ENCODE measurements around the gene BAG2.

The BAG2 gene

DNA sequence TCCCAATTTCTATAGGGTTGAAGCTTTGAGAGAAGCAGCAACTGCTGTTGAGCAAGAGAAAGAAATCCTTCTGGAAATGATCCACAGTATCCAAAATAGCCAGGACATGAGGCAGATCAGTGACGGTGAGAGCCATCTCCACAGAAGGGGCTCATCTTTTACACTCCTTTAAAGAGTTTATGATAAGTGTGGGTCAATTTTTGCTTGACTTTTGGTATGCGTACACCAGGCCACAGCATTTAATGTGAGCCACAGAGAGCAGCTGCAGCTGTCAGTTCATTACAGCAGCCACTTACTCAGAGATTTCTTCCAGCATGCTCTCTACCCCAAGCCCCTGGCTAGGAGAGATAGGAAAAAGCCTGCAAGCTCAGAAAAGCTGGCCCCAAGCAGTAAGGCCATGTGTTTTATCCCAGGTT lies 9.9 kb downstream of the BAG2 start:
- Histone ChIP-seq H4K20me1 (ENCODE audit: insufficient read depth, low read length, poor library complexity, severe bottlenecking) (peaks cover 46% of the 10 kb centered on the region), H2AFZ (ENCODE audit: low read length) (no peak overlapping the region), H3K9ac (ENCODE audit: low read depth, low read length, poor library complexity, severe bottlenecking) (no peak overlapping the region), H3K79me2 (ENCODE audit: insufficient read depth, low read length) (peaks cover 55% of the 10 kb centered on the region), H3K36me3 (ENCODE audit: insufficient read depth, low read length) (peaks cover 45% of the 10 kb centered on the region), H3K4me3 (ENCODE audit: low read length, poor library complexity, severe bottlenecking) (no peak overlapping the region), H3K4me1 (ENCODE audit: insufficient read depth, low read length, poor library complexity, severe bottlenecking) (peaks cover 32% of the 10 kb centered on the region), H3F3A (ENCODE audit: low read depth) (peaks cover 2% of the 10 kb centered on the region; the same call in 1 of the 2 replicates), H3K9me2 (replicated peaks; ENCODE audit: low read depth, low read length) (no peaks in the 10 kb centered on the region), H3K4me2 (ENCODE audit: low read depth, low read length, poor library complexity, severe bottlenecking) (no peak overlapping the region), H3K27me3 (ENCODE audit: insufficient read depth, low read length, poor library complexity, severe bottlenecking) (no peaks in the 10 kb centered on the region), H3K9me3 (ENCODE audit: insufficient read depth, low read depth, low read length) (no peaks in the 10 kb centered on the region)
- TF ChIP-seq, protein P1, sequence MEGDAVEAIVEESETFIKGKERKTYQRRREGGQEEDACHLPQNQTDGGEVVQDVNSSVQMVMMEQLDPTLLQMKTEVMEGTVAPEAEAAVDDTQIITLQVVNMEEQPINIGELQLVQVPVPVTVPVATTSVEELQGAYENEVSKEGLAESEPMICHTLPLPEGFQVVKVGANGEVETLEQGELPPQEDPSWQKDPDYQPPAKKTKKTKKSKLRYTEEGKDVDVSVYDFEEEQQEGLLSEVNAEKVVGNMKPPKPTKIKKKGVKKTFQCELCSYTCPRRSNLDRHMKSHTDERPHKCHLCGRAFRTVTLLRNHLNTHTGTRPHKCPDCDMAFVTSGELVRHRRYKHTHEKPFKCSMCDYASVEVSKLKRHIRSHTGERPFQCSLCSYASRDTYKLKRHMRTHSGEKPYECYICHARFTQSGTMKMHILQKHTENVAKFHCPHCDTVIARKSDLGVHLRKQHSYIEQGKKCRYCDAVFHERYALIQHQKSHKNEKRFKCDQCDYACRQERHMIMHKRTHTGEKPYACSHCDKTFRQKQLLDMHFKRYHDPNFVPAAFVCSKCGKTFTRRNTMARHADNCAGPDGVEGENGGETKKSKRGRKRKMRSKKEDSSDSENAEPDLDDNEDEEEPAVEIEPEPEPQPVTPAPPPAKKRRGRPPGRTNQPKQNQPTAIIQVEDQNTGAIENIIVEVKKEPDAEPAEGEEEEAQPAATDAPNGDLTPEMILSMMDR (conservative IDR thresholded peaks at IDR 0.05; ENCODE audit: low read length), result no peak
- TF ChIP-seq EZH2phosphoT487 (IDR thresholded peaks at IDR 0.05; ENCODE audit: borderline replicate concordance), result no peak

DNA sequence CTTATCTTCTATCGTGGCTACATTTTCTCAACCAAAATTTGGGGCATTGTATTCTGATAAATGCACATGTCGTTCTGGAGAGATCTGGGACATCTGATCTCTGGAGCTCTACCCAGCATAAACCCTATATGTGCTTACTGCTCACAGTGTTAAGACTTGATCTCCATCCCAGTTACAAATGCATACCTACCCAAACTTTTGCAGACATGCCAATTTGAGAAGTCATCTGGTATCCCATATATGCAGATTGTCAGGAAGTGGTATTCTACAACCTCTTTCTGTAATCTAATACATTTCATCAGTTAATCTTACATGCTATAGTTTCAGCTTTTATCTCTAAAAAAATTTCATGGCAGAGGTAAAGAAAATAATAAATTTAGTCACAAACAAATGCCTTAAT lies 11.2 kb downstream of the BAG2 start:
- TF ChIP-seq EZH2phosphoT487 (IDR thresholded peaks at IDR 0.05; ENCODE audit: borderline replicate concordance), result no peak
- TF ChIP-seq, protein P1 (conservative IDR thresholded peaks at IDR 0.05; ENCODE audit: low read length), result no peak
- Histone ChIP-seq H4K20me1 (ENCODE audit: insufficient read depth, low read length, poor library complexity, severe bottlenecking) (peaks cover 33% of the 10 kb centered on the region), H3K9me3 (ENCODE audit: insufficient read depth, low read depth, low read length) (no peaks in the 10 kb centered on the region), H3F3A (ENCODE audit: low read depth) (peaks cover 2% of the 10 kb centered on the region; the same call in 1 of the 2 replicates), H3K9ac (ENCODE audit: low read depth, low read length, poor library complexity, severe bottlenecking) (no peak overlapping the region), H3K27me3 (ENCODE audit: insufficient read depth, low read length, poor library complexity, severe bottlenecking) (no peaks in the 10 kb centered on the region), H2AFZ (ENCODE audit: low read length) (no peak overlapping the region), H3K4me1 (ENCODE audit: insufficient read depth, low read length, poor library complexity, severe bottlenecking) (peaks cover 21% of the 10 kb centered on the region), H3K4me2 (ENCODE audit: low read depth, low read length, poor library complexity, severe bottlenecking) (no peak overlapping the region), H3K9me2 (replicated peaks; ENCODE audit: low read depth, low read length) (no peaks in the 10 kb centered on the region), H3K36me3 (ENCODE audit: insufficient read depth, low read length) (peaks cover 49% of the 10 kb centered on the region), H3K79me2 (ENCODE audit: insufficient read depth, low read length) (peaks cover 42% of the 10 kb centered on the region), H3K4me3 (ENCODE audit: low read length, poor library complexity, severe bottlenecking) (no peak overlapping the region)

DNA sequence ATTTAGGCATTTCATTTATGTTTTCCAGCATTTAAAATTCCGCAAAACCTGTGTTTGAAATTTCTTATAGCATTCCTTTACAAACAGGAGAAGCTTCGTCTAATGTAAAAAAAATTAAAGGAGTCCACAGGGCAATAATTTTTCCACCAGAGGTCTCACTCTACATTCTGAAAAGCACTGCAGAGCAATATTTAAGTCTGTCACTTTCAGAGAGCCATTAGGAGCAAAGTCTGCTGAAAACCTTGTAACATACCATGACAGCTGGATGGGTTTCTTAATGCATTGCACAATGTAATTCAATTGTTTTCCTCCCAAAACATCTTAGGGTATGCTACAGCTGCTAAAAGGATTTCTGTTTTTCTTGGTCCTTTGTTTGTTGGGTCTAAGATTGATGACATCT lies 18.0 kb downstream of the BAG2 start:
- Histone ChIP-seq H3K4me3 (ENCODE audit: low read length, poor library complexity, severe bottlenecking) (no peak overlapping the region), H3K9ac (ENCODE audit: low read depth, low read length, poor library complexity, severe bottlenecking) (no peak overlapping the region), H3K4me2 (ENCODE audit: low read depth, low read length, poor library complexity, severe bottlenecking) (no peak overlapping the region), H3K79me2 (ENCODE audit: insufficient read depth, low read length) (0 out of 2 replicates have a peak, but pooled peaks cover 5% of the 10 kb centered on the region), H3K9me2 (replicated peaks; ENCODE audit: low read depth, low read length) (no peaks in the 10 kb centered on the region), H3K9me3 (ENCODE audit: insufficient read depth, low read depth, low read length) (no peaks in the 10 kb centered on the region), H3K4me1 (ENCODE audit: insufficient read depth, low read length, poor library complexity, severe bottlenecking) (no peaks in the 10 kb centered on the region), H4K20me1 (ENCODE audit: insufficient read depth, low read length, poor library complexity, severe bottlenecking) (no peaks in the 10 kb centered on the region), H3K36me3 (ENCODE audit: insufficient read depth, low read length) (peaks cover 51% of the 10 kb centered on the region; the same call in 1 of the 2 replicates), H2AFZ (ENCODE audit: low read length) (no peak overlapping the region), H3F3A (ENCODE audit: low read depth) (no peaks in the 10 kb centered on the region), H3K27me3 (ENCODE audit: insufficient read depth, low read length, poor library complexity, severe bottlenecking) (no peaks in the 10 kb centered on the region)
- no peak for TF ChIP-seq EZH2phosphoT487 (IDR thresholded peaks at IDR 0.05; ENCODE audit: borderline replicate concordance)
- TF ChIP-seq, protein P1 (conservative IDR thresholded peaks at IDR 0.05; ENCODE audit: low read length), result peak; percentile 62
